GM19239 (cell line): ENCODE results near the gene CPM.

Experiments
- DNase-seq: peaks from one replicate; pipeline ENCODE4 v3.0.0; 2011; ENCODE audit warnings: low spot score; ENCODE audit not compliant: insufficient read length
- FAIRE-seq: peaks from 2 replicates; lab custom pipeline; 2011; peaks lifted over from hg19 to GRCh38; lab: Jason Lieb, UNC

Gene CPM

GRCh38 chr12:68932961-68933893, at the start of gene CPM:
Gene CPM, minus strand, starts transcription at chr12:68933171. Its CDS starts 334 bp downstream, at chr12:68932837.
- DNase-seq (peak; percentile 76), FAIRE-seq (no peak)

- no peak for FAIRE-seq
- no peak for DNase-seq
Measured at GRCh38 chr12:68981516-68981915, 48.5 kb upstream of the CPM start.

- FAIRE-seq, result no peak
Measured at GRCh38 chr12:68980476-68981212, 47.7 kb upstream of the CPM start.

GRCh38 chr12:68978678-68979077, 45.7 kb upstream of the CPM start:
- no peak for FAIRE-seq
- DNase-seq, result no peak

More at GRCh38 chr12:68980476-68981212, 47.7 kb upstream of the CPM start:
- DNase-seq, result no peak

GRCh38 chr12:68977909-68978610, 45.1 kb upstream of the CPM start:
- no peak for FAIRE-seq
- no peak for DNase-seq

- FAIRE-seq, result no peak
- no peak for DNase-seq
Measured at GRCh38 chr12:68977335-68977734, 44.4 kb upstream of the CPM start.

GRCh38 chr12:68976395-68976841, 43.4 kb upstream of the CPM start:
- no peak for DNase-seq
- FAIRE-seq, result no peak

GRCh38 chr12:68975811-68976210, 42.8 kb upstream of the CPM start:
- DNase-seq (no peak), FAIRE-seq (no peak)

- DNase-seq, result no peak
- no peak for FAIRE-seq
Measured at GRCh38 chr12:68972595-68972994, 39.6 kb upstream of the CPM start.

GRCh38 chr12:68971404-68971803, 38.4 kb upstream of the CPM start:
- no peak for FAIRE-seq
- no peak for DNase-seq

GRCh38 chr12:68970951-68971350, 38.0 kb upstream of the CPM start:
- DNase-seq (no peak), FAIRE-seq (no peak)

- no peak for DNase-seq
Measured at GRCh38 chr12:68970306-68970705, 37.3 kb upstream of the CPM start.

GRCh38 chr12:68967046-68967445, 34.1 kb upstream of the CPM start:
- DNase-seq (no peak), FAIRE-seq (peak; percentile 52)

More at GRCh38 chr12:68970306-68970705, 37.3 kb upstream of the CPM start:
- FAIRE-seq, result no peak

GRCh38 chr12:68963856-68964745, 31.1 kb upstream of the CPM start:
- FAIRE-seq, result no peak
- DNase-seq, result no peak

GRCh38 chr12:68962877-68963855, 30.2 kb upstream of the CPM start:
- no peak for FAIRE-seq
- no peak for DNase-seq

GRCh38 chr12:68959891-68960464, 27.0 kb upstream of the CPM start:
- DNase-seq (no peak), FAIRE-seq (no peak)

- FAIRE-seq, result peak; percentile 73
- DNase-seq, result no peak
Measured at GRCh38 chr12:68959143-68959858, 26.3 kb upstream of the CPM start.
